T-helper 1 cell treated with Interleukin-12 subunit alpha and Interleukin-12 subunit beta and Interleukin-4 antibody, amounts not matched to agents 30 ng/mL and 1 ng/mL, for 36 hours (primary cell): ENCODE results near the gene KIF18B. TPM values are rescaled to one million over a fixed set of nuclear protein-coding genes. Genes with fewer than 3 reads are reported as not detected.

Experiments
- intact Hi-C: fragments of 100-400 bp; cut with micrococcal nuclease; formaldehyde crosslinking; loops from one replicate; pipeline ENCODE4 v1.15.1; 2024
- total RNA-seq: library from RNA; stranded (reverse); gene quantifications from 2 replicates; pipeline ENCODE4 v1.2.3, GENCODE V29; 2022

The KIF18B gene
- total RNA-seq, 1 donor from 2014 or later: 55.2 TPM

- intact Hi-C loops: loop anchor here (2.0 kb wide), 1 partner anchor 25 kb away; the partner anchor contains the start of gene KIF18B
Observed at GRCh38 chr17:44921122-44921882, 26.3 kb downstream of the KIF18B start.

- intact Hi-C loops: loop anchor here (1.0 to 2.0 kb wide), 3 partner anchors 26 to 178 kb away; partner anchors contain the start of gene KIF18B
Observed at GRCh38 chr17:44920565-44920940, 27.0 kb downstream of the KIF18B start.

GRCh38 chr17:44919885-44920564, 27.5 kb downstream of the KIF18B start:
- intact Hi-C loops: loop anchor here (1.0 to 2.0 kb wide), 3 partner anchors 27 to 178 kb away; partner anchors contain the start of gene KIF18B

- intact Hi-C loops: no loop called here
Observed at GRCh38 chr17:44919411-44919810, 28.2 kb downstream of the KIF18B start.

- intact Hi-C loops: no loop called here
Observed at GRCh38 chr17:44918006-44918405, 29.6 kb downstream of the KIF18B start.

GRCh38 chr17:44917456-44917855, 30.1 kb downstream of the KIF18B start:
- intact Hi-C loops: no loop called here

DNA sequence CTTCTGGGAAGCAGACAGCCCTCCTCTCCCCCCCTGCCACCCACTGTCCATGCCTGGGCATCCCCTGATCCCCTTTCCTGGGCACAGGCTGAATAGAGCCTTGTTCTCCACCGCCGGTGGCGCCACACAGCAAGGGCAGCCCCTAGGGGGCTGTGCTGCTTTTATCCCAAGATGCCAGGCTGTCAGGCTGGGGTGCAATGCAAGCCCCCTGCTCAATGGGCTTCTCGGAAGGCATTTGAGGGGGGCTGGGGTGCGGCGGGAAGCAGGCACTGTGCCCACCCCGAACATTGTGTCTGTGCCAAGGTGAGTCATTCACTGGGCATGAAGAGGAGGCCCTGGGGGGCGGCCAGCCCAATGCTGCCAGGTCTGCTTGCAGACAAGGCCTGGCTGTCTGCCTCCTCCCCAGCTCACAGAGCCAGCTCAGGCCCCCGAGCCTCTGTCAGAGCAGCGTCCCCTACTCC, 30.8 kb downstream of the KIF18B start:
- intact Hi-C loops: no loop called here

DNA sequence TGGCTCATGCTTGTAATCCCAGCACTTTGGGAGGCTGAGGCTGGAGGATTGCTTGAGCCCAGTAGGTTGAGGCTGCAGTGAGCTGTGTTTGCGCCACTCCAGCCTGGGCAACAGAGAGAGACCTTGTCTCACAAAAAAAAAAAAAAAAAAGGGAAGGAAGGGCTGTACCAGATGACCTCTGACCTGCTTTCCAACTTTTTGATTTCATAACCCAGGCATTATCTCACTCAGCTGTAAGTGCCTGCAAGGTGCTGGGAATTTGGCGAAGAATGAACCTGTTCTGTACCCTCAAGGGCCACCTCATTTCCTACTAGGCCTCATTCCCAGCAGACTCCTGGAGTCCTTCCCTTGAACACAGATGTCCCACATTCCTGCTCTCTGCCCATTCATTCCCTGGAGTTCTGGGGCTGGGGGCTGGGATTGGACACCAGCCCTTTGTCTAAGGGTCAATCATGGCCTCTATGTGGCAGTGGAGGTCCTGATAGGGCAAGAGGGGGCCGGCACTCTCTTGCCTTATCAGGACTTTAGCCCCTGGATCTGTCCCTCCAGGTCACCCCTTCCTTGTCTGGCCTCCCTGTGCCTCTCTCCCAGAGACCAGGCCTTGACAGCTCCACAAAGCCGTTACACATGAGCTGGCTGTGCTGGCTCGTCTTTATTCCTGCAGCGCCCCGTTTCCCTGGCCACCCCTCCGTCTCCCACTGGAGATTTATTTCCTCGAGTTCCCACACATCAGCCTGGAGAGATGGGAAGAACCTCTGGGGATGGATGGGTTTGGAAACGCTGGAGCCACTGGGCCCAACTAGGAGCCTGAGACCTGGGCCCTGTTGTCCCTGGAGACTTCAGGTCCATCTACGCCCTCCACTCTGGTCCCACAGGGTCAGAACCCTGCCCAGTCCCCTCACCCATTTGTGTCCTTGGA, 31.5 kb downstream of the KIF18B start:
- intact Hi-C loops: no loop called here

DNA sequence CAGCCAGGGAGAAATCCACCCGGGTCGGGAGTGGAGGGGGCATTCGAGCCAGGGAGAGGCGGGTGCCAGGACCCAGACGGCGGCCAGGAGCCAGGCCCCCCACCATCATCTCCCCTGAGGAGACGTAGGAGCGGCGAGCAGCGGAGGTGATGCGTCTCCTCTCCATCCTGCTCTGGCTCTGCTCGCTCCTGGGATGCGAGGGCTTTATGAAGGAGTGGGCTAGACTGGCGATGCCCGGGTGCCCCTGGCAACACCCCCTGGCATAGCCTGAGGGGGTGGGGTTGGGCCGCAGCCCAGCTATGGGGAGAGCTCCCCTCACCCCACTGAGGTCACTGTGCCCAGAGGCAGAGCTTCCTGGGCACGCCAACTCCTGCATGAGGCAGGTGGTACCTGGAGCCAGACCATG, 32.2 kb downstream of the KIF18B start, which contains the start of gene GFAP:
TSS of gene GFAP (minus strand) at position 180 of the 406 bp plus-strand sequence. CDS start at position 166, 14 bp downstream.
- intact Hi-C loops: no loop called here

GRCh38 chr17:44914698-44915271, 32.8 kb downstream of the KIF18B start:
- intact Hi-C loops: no loop called here

DNA sequence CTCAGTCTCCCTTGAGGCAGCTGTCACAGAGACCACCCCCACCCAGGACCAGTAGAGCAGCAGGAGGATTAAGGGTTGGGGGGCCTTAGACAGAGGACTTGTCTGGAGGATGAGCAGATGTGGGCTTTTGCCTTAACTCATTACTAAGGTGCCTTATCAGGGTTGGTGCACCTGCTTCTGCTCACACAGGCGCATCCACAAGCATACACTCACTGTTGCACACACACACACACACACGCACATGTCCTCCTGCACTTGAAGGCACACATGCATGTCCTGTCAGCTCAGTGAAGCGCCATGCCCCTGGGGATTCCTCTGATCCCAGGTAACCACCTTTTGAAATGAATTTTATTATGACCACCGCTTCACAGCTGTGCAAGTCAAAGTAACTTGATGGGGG, 33.4 kb downstream of the KIF18B start:
- intact Hi-C loops: no loop called here

GRCh38 chr17:44913676-44914075, 33.9 kb downstream of the KIF18B start:
- intact Hi-C loops: no loop called here

- intact Hi-C loops: no loop called here
Observed at GRCh38 chr17:44912763-44913544, 34.6 kb downstream of the KIF18B start.

DNA sequence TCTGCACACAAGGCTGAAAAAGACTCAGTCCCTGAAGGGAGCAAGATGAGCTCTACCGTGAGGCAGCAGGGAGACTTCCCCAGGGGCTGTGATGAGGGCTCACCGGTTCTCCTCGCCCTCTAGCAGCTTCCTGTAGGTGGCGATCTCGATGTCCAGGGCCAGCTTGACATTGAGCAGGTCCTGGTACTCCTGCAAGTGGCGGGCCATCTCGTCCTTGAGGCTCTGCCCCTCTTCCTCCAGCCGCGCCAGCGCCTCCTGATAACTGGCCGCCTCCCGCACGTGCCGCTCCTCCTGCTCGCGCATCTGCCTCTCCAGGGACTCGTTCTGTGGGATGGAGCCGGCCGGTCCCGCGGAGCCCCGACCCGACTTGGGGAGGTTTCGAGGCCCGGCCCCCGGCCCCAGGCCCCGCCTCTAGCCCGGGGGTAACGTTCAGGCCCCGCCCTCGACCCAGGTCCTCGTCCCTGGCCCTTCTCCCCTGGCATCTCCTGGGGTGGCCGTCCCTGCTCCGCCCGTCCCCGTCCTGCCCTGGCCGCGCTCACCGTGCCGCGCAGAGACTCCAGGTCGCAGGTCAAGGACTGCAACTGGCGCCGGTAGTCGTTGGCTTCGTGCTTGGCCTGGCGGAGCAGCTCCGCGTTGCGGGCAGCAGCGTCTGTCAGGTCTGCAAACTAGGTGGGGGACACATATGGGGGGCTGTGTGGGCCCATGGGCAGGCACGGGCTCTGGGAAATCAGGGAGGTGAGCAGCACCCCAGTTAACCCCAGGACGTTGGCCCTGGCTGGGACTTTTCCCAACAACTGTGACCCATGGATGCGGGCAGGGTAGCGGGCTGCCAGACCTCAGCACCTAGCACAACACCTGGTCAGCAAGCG, 36.2 kb downstream of the KIF18B start:
- intact Hi-C loops: loop anchor here (1.0 kb wide), 4 partner anchors 11 to 188 kb away; partner anchors contain the start of gene C1QL1

GRCh38 chr17:44910231-44911106, 37.1 kb downstream of the KIF18B start:
- intact Hi-C loops: loop anchor here (1.0 kb wide), 4 partner anchors 10 to 189 kb away; partner anchors contain the start of gene C1QL1

DNA sequence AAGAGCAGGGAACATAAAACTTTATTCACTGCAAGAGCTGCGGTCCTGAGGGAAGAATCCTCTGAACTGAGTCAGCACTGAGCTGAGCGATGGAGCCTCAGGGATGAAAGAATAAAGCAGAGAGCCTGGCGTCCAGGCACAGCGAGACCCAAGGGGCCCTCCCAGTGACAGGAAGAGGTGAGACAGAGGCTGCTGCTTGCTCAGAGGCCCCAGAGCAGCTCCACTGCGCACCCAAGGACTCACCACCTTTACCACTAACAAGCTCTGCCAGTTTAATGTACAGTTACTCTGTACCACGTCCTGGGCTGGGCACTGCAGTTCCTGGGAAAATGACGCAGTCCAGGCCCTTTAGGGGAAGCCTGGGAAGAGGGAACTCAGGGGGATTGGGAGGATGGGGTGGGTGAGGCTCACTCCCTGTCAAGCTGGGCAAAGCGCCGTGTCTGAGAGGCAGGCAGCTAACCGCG, 37.9 kb downstream of the KIF18B start:
- intact Hi-C loops: no loop called here

DNA sequence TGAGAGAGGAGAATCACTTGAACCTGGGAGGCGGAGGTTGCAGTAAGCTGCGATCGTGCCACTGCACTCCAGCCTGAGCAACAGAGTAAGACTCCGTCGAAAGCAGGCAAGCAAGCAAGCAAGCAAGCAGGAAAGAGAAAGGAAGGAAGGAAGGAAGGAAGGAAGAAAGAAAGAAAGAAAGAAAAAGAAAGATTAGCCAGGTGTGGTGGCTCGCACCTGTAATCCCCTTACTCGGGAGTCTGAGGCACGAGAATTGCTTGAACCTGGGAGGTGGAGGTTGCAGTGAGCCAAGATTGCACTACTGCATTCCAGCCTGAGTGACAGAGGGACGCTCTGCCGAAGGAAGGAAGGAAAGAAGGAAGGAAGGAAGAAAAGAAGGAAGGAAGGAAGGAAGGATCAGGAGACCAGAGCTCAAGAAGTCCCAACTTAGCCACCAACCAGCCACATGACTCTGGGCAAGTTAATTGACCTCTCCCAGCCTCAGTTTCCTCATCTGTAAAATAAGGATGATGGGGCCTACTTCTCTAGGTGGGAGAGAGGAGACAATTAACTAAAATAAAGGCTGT, 38.7 kb downstream of the KIF18B start:
- intact Hi-C loops: no loop called here
